Ovary (tissue), 3 donors: ENCODE results near the gene HECA.
"Not testable (repeated sequence)": the region's sequence is repeated elsewhere in the genome, so short reads cannot be mapped to it uniquely, and the experiment has no call there.

Experiments
- CTCF ChIP-seq, 3 donors: fragments of 450-650 bp in 2 of 3; fragments of 200-600 bp in 1 of 3; IDR thresholded peaks; one replicate each; pipeline versions ENCODE4 v1.5.1 to v1.8.0; 2016 to 2022; ENCODE audit warnings: antibody characterized with exemption in 3 of 3, mild to moderate bottlenecking in 1 of 3
- POLR2A ChIP-seq: fragments of 450-650 bp; IDR thresholded peaks from one replicate; pipeline ENCODE4 v1.6.1; 2017; ENCODE audit warnings: antibody characterized with exemption, mild to moderate bottlenecking, moderate library complexity
- donor health status: DM: no; HTN: no; CAD: no.

GRCh38 chr6:139210766-139211165, 75.9 kb downstream of the HECA start:
- TF ChIP-seq CTCF (IDR thresholded peaks at IDR 0.05); POLR2A: not testable (repeated sequence)
